H1 (cell line): Measurements from ENCODE around the gene AANAT.

ENCODE experiments used
- GABPA ChIP-seq: IDR thresholded peaks from 2 replicates; pipeline ENCODE4 v1.6.1; 2011; ENCODE audit warnings: mild to moderate bottlenecking, low read length, moderate library complexity, borderline replicate concordance; ENCODE audit not compliant: insufficient read depth
- KDM5A ChIP-seq: fragments of 200-600 bp; IDR thresholded peaks from 2 replicates; pipeline ENCODE4 v1.7.1; 2012; ENCODE audit warnings: mild to moderate bottlenecking, low read length, inconsistent platforms, mixed read lengths
- MAFK ChIP-seq: IDR thresholded peaks from 2 replicates; pipeline ENCODE4 v1.6.1; 2012; ENCODE audit warnings: low read depth, mild to moderate bottlenecking, improper control_type of control experiment, low read length
- SIN3A ChIP-seq, 2 experiments: IDR thresholded peaks in 1 of 2; conservative IDR thresholded peaks in 1 of 2; 2 replicates each; pipeline ENCODE4 v1.6.1; 2011 to 2012; ENCODE audit warnings: low read length in 2 of 2, improper control_type of control experiment in 1 of 2, low read depth in 1 of 2, mild to moderate bottlenecking in 1 of 2
- SP1 ChIP-seq: IDR thresholded peaks from 2 replicates; pipeline ENCODE4 v1.6.1; 2011; ENCODE audit warnings: low read depth, low read length
- SUZ12 ChIP-seq: fragments of 200-600 bp; sonication (generic); IDR thresholded peaks from 2 replicates; pipeline ENCODE4 v1.6.1; 2012; ENCODE audit warnings: mild to moderate bottlenecking, inconsistent platforms, low read length, moderate library complexity, mixed read lengths
- TAF1 ChIP-seq: IDR thresholded peaks from 2 replicates; pipeline ENCODE4 v1.6.1; 2011; ENCODE audit warnings: mild to moderate bottlenecking, low read depth, low read length
- TEAD4 ChIP-seq: IDR thresholded peaks from 2 replicates; pipeline ENCODE4 v1.6.1; 2012; ENCODE audit warnings: low read depth, low read length, inconsistent platforms, mixed read lengths
- ZNF274 ChIP-seq: IDR thresholded peaks from 2 replicates; pipeline ENCODE4 v1.7.0; 2012; ENCODE audit warnings: low read length, borderline replicate concordance; ENCODE audit errors: extremely low read depth
- TF ChIP-seq, protein P1 (sequence below), 3 experiments: IDR thresholded peaks; 1 replicate in 2 of 3; 2 replicates in 1 of 3; pipeline versions ENCODE4 v1.5.1 to v1.6.1; 2011; ENCODE audit warnings: low read length in 3 of 3, mild to moderate bottlenecking in 3 of 3, inconsistent platforms in 2 of 3, low read depth in 1 of 3, moderate library complexity in 1 of 3; ENCODE audit not compliant: insufficient read depth in 1 of 3; ENCODE audit errors: control extremely low read depth in 1 of 3
- TF ChIP-seq, protein P2 (sequence below): IDR thresholded peaks from 2 replicates; pipeline ENCODE4 v1.6.1; 2012; ENCODE audit warnings: inconsistent platforms

DNA sequence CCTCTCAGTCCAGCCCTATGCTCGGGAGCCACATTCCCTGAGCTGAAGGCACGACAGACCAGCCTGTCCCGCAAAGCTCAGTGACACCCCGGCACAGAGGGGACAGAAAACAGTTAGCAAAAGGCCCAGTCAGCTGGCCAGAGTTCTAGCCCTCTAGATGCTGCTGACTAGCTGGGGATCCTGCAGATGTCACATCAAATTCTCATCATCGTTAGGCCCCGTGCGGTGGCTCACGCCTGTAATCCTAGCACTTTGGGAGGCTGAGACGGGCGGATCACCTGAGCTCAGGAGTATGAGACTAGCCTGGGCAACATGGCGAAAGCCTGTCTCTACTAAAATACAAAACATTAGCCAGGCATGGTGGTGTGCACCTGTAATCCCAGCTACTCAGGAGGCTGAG is 31.7 kb upstream of the AANAT start:
- no peak for TF ChIP-seq MAFK
- TF ChIP-seq, protein P1, sequence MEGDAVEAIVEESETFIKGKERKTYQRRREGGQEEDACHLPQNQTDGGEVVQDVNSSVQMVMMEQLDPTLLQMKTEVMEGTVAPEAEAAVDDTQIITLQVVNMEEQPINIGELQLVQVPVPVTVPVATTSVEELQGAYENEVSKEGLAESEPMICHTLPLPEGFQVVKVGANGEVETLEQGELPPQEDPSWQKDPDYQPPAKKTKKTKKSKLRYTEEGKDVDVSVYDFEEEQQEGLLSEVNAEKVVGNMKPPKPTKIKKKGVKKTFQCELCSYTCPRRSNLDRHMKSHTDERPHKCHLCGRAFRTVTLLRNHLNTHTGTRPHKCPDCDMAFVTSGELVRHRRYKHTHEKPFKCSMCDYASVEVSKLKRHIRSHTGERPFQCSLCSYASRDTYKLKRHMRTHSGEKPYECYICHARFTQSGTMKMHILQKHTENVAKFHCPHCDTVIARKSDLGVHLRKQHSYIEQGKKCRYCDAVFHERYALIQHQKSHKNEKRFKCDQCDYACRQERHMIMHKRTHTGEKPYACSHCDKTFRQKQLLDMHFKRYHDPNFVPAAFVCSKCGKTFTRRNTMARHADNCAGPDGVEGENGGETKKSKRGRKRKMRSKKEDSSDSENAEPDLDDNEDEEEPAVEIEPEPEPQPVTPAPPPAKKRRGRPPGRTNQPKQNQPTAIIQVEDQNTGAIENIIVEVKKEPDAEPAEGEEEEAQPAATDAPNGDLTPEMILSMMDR (IDR thresholded peaks at IDR 0.05; ENCODE audit: control extremely low read depth in 1 of 3, insufficient read depth in 1 of 3, low read depth in 1 of 3, low read length in 3 of 3) = no peak
- no peak for TF ChIP-seq KDM5A
- no peak for TF ChIP-seq SIN3A (conservative IDR thresholded peaks at IDR 0.05 in 1 of 2, IDR thresholded peaks at IDR 0.05 in 1 of 2; ENCODE audit: low read depth in 1 of 2, low read length in 2 of 2)
- TF ChIP-seq TEAD4 = no peak
- TF ChIP-seq, protein P2, sequence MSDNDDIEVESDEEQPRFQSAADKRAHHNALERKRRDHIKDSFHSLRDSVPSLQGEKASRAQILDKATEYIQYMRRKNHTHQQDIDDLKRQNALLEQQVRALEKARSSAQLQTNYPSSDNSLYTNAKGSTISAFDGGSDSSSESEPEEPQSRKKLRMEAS = no peak
- no peak for TF ChIP-seq TAF1
- no peak for TF ChIP-seq SUZ12
- no peak for TF ChIP-seq ZNF274
- TF ChIP-seq SP1 = no peak
- TF ChIP-seq GABPA = no peak
